ENCODE data around the gene MRPS18A. TPM values are rescaled to one million over a fixed set of nuclear protein-coding genes. Genes with fewer than 3 reads are reported as not detected.

The MRPS18A gene
- total and polyA plus RNA-seq, 9 of the 15 experiments (the other 6 are each of a cell fraction or from before 2014, with no cell fraction given), result 87.5 to 243 (median 125) TPM

GRCh38 chr6:43687437-43688347, at the start of gene MRPS18A (continued):
- TF ChIP-seq ZKSCAN1 (IDR thresholded peaks at IDR 0.05; ENCODE audit: low read depth, low read length) (peak; percentile 41; the same call in 1 of the 2 replicates), POLR2H (tag; IDR thresholded peaks at IDR 0.05; ENCODE audit: low read depth) (peak; percentile 83), MTA2 (IDR thresholded peaks at IDR 0.05; ENCODE audit: low read depth) (peak; percentile 55), ZNF263 (CRISPR knock-in tag; IDR thresholded peaks at IDR 0.05; ENCODE audit: borderline replicate concordance) (no peak), CREB3 (tag; conservative IDR thresholded peaks at IDR 0.05; ENCODE audit: low read depth) (no peak), CREB3L1 (IDR thresholded peaks at IDR 0.05; ENCODE audit: borderline replicate concordance, low read depth) (0 out of 2 replicates have a peak, but pooled peaks have one; percentile 40), FOXJ3 (CRISPR knock-in tag; IDR thresholded peaks at IDR 0.05) (no peak), NR2C2 (CRISPR knock-in tag; IDR thresholded peaks at IDR 0.05) (peak; percentile 97), NR2C2 (tag; IDR thresholded peaks at IDR 0.05) (peak; percentile 99), ZNF583 (CRISPR knock-in tag; IDR thresholded peaks at IDR 0.05) (0 out of 2 replicates have a peak, but pooled peaks have one; percentile 27), GTF2A2 (tag; IDR thresholded peaks at IDR 0.05) (0 out of 2 replicates have a peak, but pooled peaks have one; percentile 46), CTCF (IDR thresholded peaks at IDR 0.05 in 2 of 3, conservative IDR thresholded peaks at IDR 0.05 in 1 of 3; ENCODE audit: insufficient read depth in 2 of 3, low read depth in 1 of 3, low read length in 3 of 3) (no peak), PYGO2 (tag; IDR thresholded peaks at IDR 0.05) (no peak), FIP1L1 (IDR thresholded peaks at IDR 0.05; ENCODE audit: low read depth, low read length, poor library complexity, severe bottlenecking) (no peak), SAP30 (IDR thresholded peaks at IDR 0.05; ENCODE audit: borderline replicate concordance, insufficient read depth, low read depth, low read length, poor library complexity, severe bottlenecking) (peak; percentile 84), ARID2 (IDR thresholded peaks at IDR 0.05) (no peak), HMGXB4 (CRISPR knock-in tag; IDR thresholded peaks at IDR 0.05) (no peak), ARHGAP35 (IDR thresholded peaks at IDR 0.05; ENCODE audit: partially characterized antibody) (no peak), ZNF431 (CRISPR knock-in tag; IDR thresholded peaks at IDR 0.05) (no peak), RBFOX2 (IDR thresholded peaks at IDR 0.05; ENCODE audit: low read depth, low read length) (peak; percentile 95), RFX7 (CRISPR knock-in tag; IDR thresholded peaks at IDR 0.05) (no peak)
